GM23338 (cell line): ENCODE data around the gene CFAP57. TPM values are rescaled to one million over a fixed set of nuclear protein-coding genes. Genes with fewer than 3 reads are reported as not detected.

ENCODE experiments used
- ATAC-seq: fragments of 200-7000 bp; cut with Tn5 transposase; 3 replicates; pipeline ENCODE4 v1.9.1; 2020
- DNase-seq: peaks from one replicate; pipeline ENCODE4 v3.0.0-alpha.2; 2015; ENCODE audit warnings: low spot score
- H2AFZ ChIP-seq: fragments of 200-600 bp; sonication (generic); 2 replicates; pipeline ENCODE4 v1.8.0; 2016; ENCODE audit warnings: antibody characterized with exemption, mild to moderate bottlenecking, moderate library complexity
- H3F3A ChIP-seq: fragments of 200-600 bp; sonication (generic); replicated peaks from 2 replicates; pipeline ENCODE4 v1.8.0; 2017; ENCODE audit warnings: antibody characterized with exemption, mixed run types, low read depth
- H3K27ac ChIP-seq: fragments of 200-600 bp; sonication (generic); 2 replicates; pipeline ENCODE4 v1.6.1; 2016; ENCODE audit warnings: low read depth
- H3K27me3 ChIP-seq: fragments of 200-600 bp; sonication (generic); 2 replicates; pipeline ENCODE4 v1.8.0; 2016; ENCODE audit warnings: mild to moderate bottlenecking, mixed run types, moderate library complexity; ENCODE audit not compliant: insufficient read depth
- H3K36me3 ChIP-seq: fragments of 200-600 bp; sonication (generic); 2 replicates; pipeline ENCODE4 v1.8.0; 2016; ENCODE audit warnings: mild to moderate bottlenecking; ENCODE audit not compliant: insufficient read depth
- H3K4me1 ChIP-seq: fragments of 200-600 bp; sonication (generic); 2 replicates; pipeline ENCODE4 v1.8.0; 2016; ENCODE audit warnings: mild to moderate bottlenecking, moderate library complexity; ENCODE audit not compliant: insufficient read depth
- H3K4me2 ChIP-seq: fragments of 200-600 bp; sonication (generic); 2 replicates; pipeline ENCODE4 v1.7.1; 2017; ENCODE audit warnings: mixed run types
- H3K4me3 ChIP-seq: fragments of 200-600 bp; sonication (generic); 2 replicates; pipeline ENCODE4 v1.6.1; 2016; ENCODE audit warnings: mixed run types
- H3K79me2 ChIP-seq: fragments of 200-600 bp; sonication (generic); replicated peaks from 2 replicates; pipeline ENCODE4 v1.8.0; 2017; ENCODE audit warnings: mild to moderate bottlenecking; ENCODE audit not compliant: insufficient read depth
- H3K9me2 ChIP-seq: fragments of 200-600 bp; sonication (generic); 2 replicates; pipeline ENCODE4 v1.8.0; 2017; ENCODE audit not compliant: insufficient read depth
- H4K20me1 ChIP-seq: fragments of 200-600 bp; sonication (generic); replicated peaks from 2 replicates; pipeline ENCODE4 v1.8.0; 2017; ENCODE audit warnings: mild to moderate bottlenecking; ENCODE audit not compliant: insufficient read depth
- H3K27ac Mint-ChIP-seq: 2 replicates; pipeline ENCODE4 v1.8.0; 2020; ENCODE audit warnings: inconsistent platforms, mild to moderate bottlenecking, moderate library complexity, mixed read lengths
- H3K27me3 Mint-ChIP-seq: 3 replicates; pipeline ENCODE4 v1.8.0; 2022; ENCODE audit warnings: low read depth, mild to moderate bottlenecking, moderate library complexity, mixed read lengths, inconsistent platforms; ENCODE audit not compliant: insufficient read depth, poor library complexity
- H3K36me3 Mint-ChIP-seq: 3 replicates; pipeline ENCODE4 v1.8.0; 2021; ENCODE audit warnings: low read depth, mild to moderate bottlenecking, inconsistent platforms, moderate library complexity, mixed read lengths
- H3K4me1 Mint-ChIP-seq: 3 replicates; pipeline ENCODE4 v1.8.0; 2020; ENCODE audit warnings: mild to moderate bottlenecking, inconsistent platforms, mixed read lengths
- H3K4me3 Mint-ChIP-seq: 3 replicates; pipeline ENCODE4 v1.8.0; 2021; ENCODE audit warnings: moderate library complexity, mild to moderate bottlenecking, inconsistent platforms, mixed read lengths
- H3K9me3 Mint-ChIP-seq: 3 replicates; pipeline ENCODE4 v1.8.0; 2020; ENCODE audit warnings: moderate library complexity, mild to moderate bottlenecking, inconsistent platforms, mixed read lengths
- CREB1 ChIP-seq: fragments of 250-450 bp; sonication (Bioruptor Pico); IDR thresholded peaks from 2 replicates; pipeline ENCODE4 v1.5.0; 2020; ENCODE audit warnings: low read depth, mild to moderate bottlenecking, moderate library complexity
- EZH2 ChIP-seq: fragments of 200-600 bp; sonication (generic); IDR thresholded peaks from one replicate; pipeline ENCODE4 v1.8.0; 2017; ENCODE audit warnings: antibody characterized with exemption, mild to moderate bottlenecking, low read depth; ENCODE audit not compliant: unreplicated experiment
- EZH2phosphoT487 ChIP-seq: fragments of 200-600 bp; sonication (generic); IDR thresholded peaks from one replicate; pipeline ENCODE4 v1.8.1; 2018; ENCODE audit warnings: antibody characterized with exemption; ENCODE audit not compliant: unreplicated experiment
- JUNB ChIP-seq: IDR thresholded peaks from one replicate; pipeline ENCODE4 v1.6.1; 2016; ENCODE audit warnings: antibody characterized with exemption; ENCODE audit not compliant: unreplicated experiment
- POLR2AphosphoS5 ChIP-seq: IDR thresholded peaks from 2 replicates; pipeline ENCODE4 v1.6.1; 2016; ENCODE audit warnings: antibody characterized with exemption, low read depth
- ZNF114 ChIP-seq: fragments of 250-450 bp; sonication (Bioruptor Pico); IDR thresholded peaks from 2 replicates; pipeline ENCODE4 v1.5.0; 2020; ENCODE audit warnings: mild to moderate bottlenecking, moderate library complexity
- ZNF331 ChIP-seq: fragments of 250-450 bp; sonication (Bioruptor Pico); IDR thresholded peaks from 2 replicates; pipeline ENCODE4 v1.5.0; 2020; ENCODE audit warnings: low read depth, mild to moderate bottlenecking, moderate library complexity
- polyA plus RNA-seq: library from polyadenylated mRNA; unstranded; fragments of >200 nt; fragmentation: Nextera tagmentation; extraction: Ambion mirVana; gene quantifications from 2 replicates; pipeline ENCODE4 v1.2.1, GENCODE V29; 2016
- total RNA-seq: library from RNA; depleted of rRNA; stranded (reverse); fragments of >200 nt; shearing (Covaris generic); gene quantifications from 2 replicates; pipeline ENCODE4 v1.2.3, GENCODE V29; 2014
- TF ChIP-seq, protein P1 (sequence below): IDR thresholded peaks from 2 replicates; pipeline ENCODE4 v1.6.1; 2016; ENCODE audit warnings: antibody characterized with exemption
- TF ChIP-seq, protein P2 (sequence below): IDR thresholded peaks from one replicate; pipeline ENCODE4 v1.6.1; 2018; ENCODE audit warnings: antibody characterized with exemption; ENCODE audit not compliant: unreplicated experiment
- TF ChIP-seq, protein P3 (sequence below), 2 experiments: fragments of 200-600 bp in 1 of 2; sonication (generic) in 1 of 2; conservative IDR thresholded peaks; 2 replicates each; pipeline versions ENCODE4 v1.5.1 to v1.6.1; 2016 to 2017; ENCODE audit warnings: antibody characterized with exemption in 2 of 2, low read depth in 2 of 2, mild to moderate bottlenecking in 2 of 2, moderate library complexity in 1 of 2

CFAP57 gene
- total and polyA plus RNA-seq, 2 experiments from 2014 or later: 0.37 to 0.38 TPM

DNA sequence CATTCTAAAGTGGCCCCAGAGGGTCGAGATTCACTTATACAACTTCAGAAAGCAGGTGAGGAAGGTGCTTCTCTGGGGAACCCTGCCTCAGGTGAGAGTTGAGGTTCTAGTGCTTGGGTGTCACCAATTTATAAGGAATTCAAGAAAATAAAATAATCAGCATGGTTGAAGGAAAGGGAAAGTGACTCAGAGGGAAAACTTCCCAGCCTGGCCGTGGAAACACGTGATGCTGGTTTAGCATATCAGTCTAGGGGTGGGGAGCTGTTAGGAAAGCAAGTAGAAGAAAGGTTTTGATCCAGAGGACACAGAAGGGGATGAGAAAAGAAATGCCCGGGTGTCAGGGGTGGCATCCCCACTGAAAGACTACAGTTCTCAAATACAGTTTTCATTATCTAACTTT lies 59.9 kb downstream of the CFAP57 start:
- Histone ChIP-seq H3K4me1 (peaks cover 8% of the 10 kb centered on the region; the same call in 1 of the 2 replicates), H3K4me3 (no peak overlapping the region), H3K4me2 (no peak overlapping the region), H3F3A (no peaks in the 10 kb centered on the region), H2AFZ (no peak overlapping the region), H3K27ac (no peak overlapping the region), H3K9me2 (no peaks in the 10 kb centered on the region), H3K36me3 (no peaks in the 10 kb centered on the region), H3K27me3 (no peaks in the 10 kb centered on the region), H4K20me1 (no peaks in the 10 kb centered on the region), H3K79me2 (no peaks in the 10 kb centered on the region)
- Mint-ChIP-seq H3K4me3 (no peak overlapping the region), H3K27me3 (peaks cover 4% of the 10 kb centered on the region), H3K27ac (no peak overlapping the region), H3K9me3 (no peaks in the 10 kb centered on the region), H3K4me1 (peaks cover 26% of the 10 kb centered on the region), H3K36me3 (no peaks in the 10 kb centered on the region; the same call in 2 of the 3 replicates)
- DNase-seq: no peak
- no peak for ATAC-seq
- TF ChIP-seq ZNF331: no peak
- no peak for TF ChIP-seq EZH2
- TF ChIP-seq, protein P1, sequence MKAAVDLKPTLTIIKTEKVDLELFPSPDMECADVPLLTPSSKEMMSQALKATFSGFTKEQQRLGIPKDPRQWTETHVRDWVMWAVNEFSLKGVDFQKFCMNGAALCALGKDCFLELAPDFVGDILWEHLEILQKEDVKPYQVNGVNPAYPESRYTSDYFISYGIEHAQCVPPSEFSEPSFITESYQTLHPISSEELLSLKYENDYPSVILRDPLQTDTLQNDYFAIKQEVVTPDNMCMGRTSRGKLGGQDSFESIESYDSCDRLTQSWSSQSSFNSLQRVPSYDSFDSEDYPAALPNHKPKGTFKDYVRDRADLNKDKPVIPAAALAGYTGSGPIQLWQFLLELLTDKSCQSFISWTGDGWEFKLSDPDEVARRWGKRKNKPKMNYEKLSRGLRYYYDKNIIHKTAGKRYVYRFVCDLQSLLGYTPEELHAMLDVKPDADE: no peak
- TF ChIP-seq JUNB: no peak
- no peak for TF ChIP-seq POLR2AphosphoS5
- TF ChIP-seq EZH2phosphoT487: no peak
- TF ChIP-seq CREB1: no peak

DNA sequence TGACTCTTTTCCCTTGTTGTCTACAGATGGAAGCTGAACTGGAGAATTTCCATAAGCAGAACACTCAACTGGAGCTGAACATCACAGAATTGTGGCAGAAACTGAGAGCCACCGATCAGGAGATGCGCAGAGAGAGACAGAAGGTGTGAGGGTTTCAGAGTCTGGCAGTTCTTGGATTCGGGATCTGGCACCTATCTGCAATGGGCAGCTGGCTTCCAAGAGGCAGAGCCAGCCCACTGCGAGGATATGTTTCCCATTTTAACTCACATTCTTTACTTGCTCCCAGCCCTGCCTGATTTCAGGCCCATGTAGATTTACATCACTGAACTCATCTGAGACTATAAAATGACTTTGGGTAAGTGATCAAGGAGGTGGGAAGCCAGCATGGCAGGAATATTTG lies 60.4 kb downstream of the CFAP57 start:
- Histone ChIP-seq H3K9me2 (no peaks in the 10 kb centered on the region), H3K27ac (no peak overlapping the region), H3K79me2 (no peaks in the 10 kb centered on the region), H3K36me3 (no peaks in the 10 kb centered on the region), H4K20me1 (no peaks in the 10 kb centered on the region), H3K4me3 (no peak overlapping the region), H3K27me3 (no peaks in the 10 kb centered on the region), H2AFZ (no peak overlapping the region), H3F3A (no peaks in the 10 kb centered on the region), H3K4me2 (no peak overlapping the region), H3K4me1 (peaks cover 8% of the 10 kb centered on the region; the same call in 1 of the 2 replicates)
- DNase-seq: no peak
- H3K4me3 Mint-ChIP-seq: no peak overlapping the region
- H3K9me3 Mint-ChIP-seq: no peaks in the 10 kb centered on the region
- no peaks in the 10 kb centered on the region; the same call in 2 of the 3 replicates for H3K36me3 Mint-ChIP-seq
- no peak overlapping the region for H3K27ac Mint-ChIP-seq
- H3K27me3 Mint-ChIP-seq: peaks cover 4% of the 10 kb centered on the region
- peaks cover 24% of the 10 kb centered on the region for H3K4me1 Mint-ChIP-seq
- ATAC-seq: no peak
- TF ChIP-seq POLR2AphosphoS5 (no peak), EZH2 (no peak), EZH2phosphoT487 (no peak), JUNB (no peak), ZNF331 (no peak), ZNF114 (CRISPR knock-in tag) (no peak), CREB1 (no peak)
- TF ChIP-seq, protein P2, sequence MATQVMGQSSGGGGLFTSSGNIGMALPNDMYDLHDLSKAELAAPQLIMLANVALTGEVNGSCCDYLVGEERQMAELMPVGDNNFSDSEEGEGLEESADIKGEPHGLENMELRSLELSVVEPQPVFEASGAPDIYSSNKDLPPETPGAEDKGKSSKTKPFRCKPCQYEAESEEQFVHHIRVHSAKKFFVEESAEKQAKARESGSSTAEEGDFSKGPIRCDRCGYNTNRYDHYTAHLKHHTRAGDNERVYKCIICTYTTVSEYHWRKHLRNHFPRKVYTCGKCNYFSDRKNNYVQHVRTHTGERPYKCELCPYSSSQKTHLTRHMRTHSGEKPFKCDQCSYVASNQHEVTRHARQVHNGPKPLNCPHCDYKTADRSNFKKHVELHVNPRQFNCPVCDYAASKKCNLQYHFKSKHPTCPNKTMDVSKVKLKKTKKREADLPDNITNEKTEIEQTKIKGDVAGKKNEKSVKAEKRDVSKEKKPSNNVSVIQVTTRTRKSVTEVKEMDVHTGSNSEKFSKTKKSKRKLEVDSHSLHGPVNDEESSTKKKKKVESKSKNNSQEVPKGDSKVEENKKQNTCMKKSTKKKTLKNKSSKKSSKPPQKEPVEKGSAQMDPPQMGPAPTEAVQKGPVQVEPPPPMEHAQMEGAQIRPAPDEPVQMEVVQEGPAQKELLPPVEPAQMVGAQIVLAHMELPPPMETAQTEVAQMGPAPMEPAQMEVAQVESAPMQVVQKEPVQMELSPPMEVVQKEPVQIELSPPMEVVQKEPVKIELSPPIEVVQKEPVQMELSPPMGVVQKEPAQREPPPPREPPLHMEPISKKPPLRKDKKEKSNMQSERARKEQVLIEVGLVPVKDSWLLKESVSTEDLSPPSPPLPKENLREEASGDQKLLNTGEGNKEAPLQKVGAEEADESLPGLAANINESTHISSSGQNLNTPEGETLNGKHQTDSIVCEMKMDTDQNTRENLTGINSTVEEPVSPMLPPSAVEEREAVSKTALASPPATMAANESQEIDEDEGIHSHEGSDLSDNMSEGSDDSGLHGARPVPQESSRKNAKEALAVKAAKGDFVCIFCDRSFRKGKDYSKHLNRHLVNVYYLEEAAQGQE: no peak
- TF ChIP-seq, protein P3, sequence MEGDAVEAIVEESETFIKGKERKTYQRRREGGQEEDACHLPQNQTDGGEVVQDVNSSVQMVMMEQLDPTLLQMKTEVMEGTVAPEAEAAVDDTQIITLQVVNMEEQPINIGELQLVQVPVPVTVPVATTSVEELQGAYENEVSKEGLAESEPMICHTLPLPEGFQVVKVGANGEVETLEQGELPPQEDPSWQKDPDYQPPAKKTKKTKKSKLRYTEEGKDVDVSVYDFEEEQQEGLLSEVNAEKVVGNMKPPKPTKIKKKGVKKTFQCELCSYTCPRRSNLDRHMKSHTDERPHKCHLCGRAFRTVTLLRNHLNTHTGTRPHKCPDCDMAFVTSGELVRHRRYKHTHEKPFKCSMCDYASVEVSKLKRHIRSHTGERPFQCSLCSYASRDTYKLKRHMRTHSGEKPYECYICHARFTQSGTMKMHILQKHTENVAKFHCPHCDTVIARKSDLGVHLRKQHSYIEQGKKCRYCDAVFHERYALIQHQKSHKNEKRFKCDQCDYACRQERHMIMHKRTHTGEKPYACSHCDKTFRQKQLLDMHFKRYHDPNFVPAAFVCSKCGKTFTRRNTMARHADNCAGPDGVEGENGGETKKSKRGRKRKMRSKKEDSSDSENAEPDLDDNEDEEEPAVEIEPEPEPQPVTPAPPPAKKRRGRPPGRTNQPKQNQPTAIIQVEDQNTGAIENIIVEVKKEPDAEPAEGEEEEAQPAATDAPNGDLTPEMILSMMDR (conservative IDR thresholded peaks at IDR 0.05; ENCODE audit: low read depth in 2 of 2): no peak
